GM12891 (cell line): ENCODE data around the gene CCDC50.

Experiments
- PAX5 ChIP-seq: IDR thresholded peaks from 2 replicates; pipeline ENCODE4 v1.6.1; 2011; ENCODE audit warnings: low read length, moderate library complexity, mild to moderate bottlenecking; ENCODE audit not compliant: insufficient read depth, severe bottlenecking
- POLR2A ChIP-seq: IDR thresholded peaks from 2 replicates; pipeline ENCODE4 v1.6.1; 2011; ENCODE audit warnings: low read depth, low read length, control low read depth
- POLR2AphosphoS5 ChIP-seq: IDR thresholded peaks from 2 replicates; pipeline ENCODE4 v1.6.1; 2011; ENCODE audit warnings: low read depth, low read length, control low read depth
- POU2F2 ChIP-seq: IDR thresholded peaks from 2 replicates; pipeline ENCODE4 v1.6.1; 2011; ENCODE audit warnings: low read depth, mild to moderate bottlenecking, control low read depth, low read length, moderate library complexity
- TAF1 ChIP-seq: IDR thresholded peaks from 2 replicates; pipeline ENCODE4 v1.6.1; 2011; ENCODE audit warnings: low read depth, low read length, control low read depth

GRCh38 chr3:191431160-191431822 lies 102.1 kb downstream of the CCDC50 start:
- TF ChIP-seq POLR2A, result no peak
- no peak for TF ChIP-seq POLR2AphosphoS5
- TF ChIP-seq TAF1, result no peak
- no peak for TF ChIP-seq POU2F2
- no peak for TF ChIP-seq PAX5
